Colon (tissue), 2 donors: Measurements from ENCODE around the gene KRTAP16-1.
"Not testable (repeated sequence)": the region's sequence is repeated elsewhere in the genome, so short reads cannot be mapped to it uniquely, and the experiment has no call there.

ENCODE experiments used
- FAIRE-seq: peaks from 2 replicates; lab custom pipeline; 2012; peaks lifted over from hg19 to GRCh38; lab: Jason Lieb, UNC
- donor health status: control.
- donor health status: control.

KRTAP16-1 gene

GRCh38 chr17:41301916-41302901, 6.9 kb downstream of the KRTAP16-1 start, which contains the start of gene KRTAP29-1:
TSS of gene KRTAP29-1 (minus strand) at chr17:41302851. CDS start at chr17:41302851, 0 bp downstream.
- FAIRE-seq, result no peak

GRCh38 chr17:41301204-41301790, 7.8 kb downstream of the KRTAP16-1 start:
- FAIRE-seq, result no peak

DNA sequence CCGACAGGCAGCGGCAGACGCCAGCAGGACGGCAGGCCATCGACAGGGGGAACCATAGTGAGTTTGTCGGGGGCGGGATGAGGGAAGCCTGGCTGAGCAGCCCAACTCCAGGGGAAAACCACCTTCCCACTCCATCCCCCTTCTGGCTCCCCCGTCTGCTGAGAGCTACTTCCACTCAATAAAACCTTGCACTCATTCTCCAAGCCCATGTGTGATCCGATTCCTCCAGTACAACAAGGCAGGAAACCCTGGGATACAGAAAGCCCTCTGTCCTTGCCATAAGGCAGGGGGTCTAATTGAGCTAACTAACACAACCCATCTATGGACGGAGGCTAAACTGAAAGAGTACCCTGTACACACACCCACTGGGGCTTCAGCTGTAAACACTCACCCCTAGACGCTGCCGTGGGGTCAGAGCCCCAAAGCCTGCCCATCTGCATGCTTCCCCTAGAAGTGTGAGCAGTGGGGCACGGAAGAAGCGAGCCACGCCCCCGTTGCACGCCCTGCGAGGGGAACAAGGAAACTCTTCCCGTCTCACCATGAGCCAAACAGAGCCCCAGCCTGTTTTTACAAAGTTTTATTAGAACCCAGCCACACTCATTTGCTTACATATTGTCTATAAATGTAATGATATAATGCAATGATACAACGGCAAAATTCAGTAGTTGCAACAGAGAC, 10.5 kb downstream of the KRTAP16-1 start:
- FAIRE-seq, result no peak

GRCh38 chr17:41296846-41297245, 12.3 kb downstream of the KRTAP16-1 start:
- no peak for FAIRE-seq

DNA sequence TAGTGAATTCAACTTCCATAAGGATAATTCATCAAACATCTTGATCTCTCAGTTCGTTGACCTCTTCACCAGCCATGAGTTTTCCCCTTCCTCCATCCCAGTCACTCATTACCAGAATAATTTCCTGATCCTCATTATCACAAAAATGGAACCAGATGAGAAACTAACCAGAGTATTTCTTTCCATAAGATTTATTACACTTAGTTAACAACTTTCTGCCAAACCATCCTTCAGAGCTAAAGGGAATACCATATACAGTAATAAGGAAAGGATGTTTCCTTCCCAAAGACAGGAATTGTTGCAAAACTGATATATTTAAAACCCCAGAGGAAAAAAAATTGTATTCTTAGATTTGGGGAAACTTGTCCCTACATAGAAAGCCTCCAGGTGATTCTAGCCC, 15.1 kb downstream of the KRTAP16-1 start:
- FAIRE-seq, result no peak

- no peak for FAIRE-seq
These were observed 22.1 kb downstream of the KRTAP16-1 start for GRCh38 chr17:41287050-41287449.

DNA sequence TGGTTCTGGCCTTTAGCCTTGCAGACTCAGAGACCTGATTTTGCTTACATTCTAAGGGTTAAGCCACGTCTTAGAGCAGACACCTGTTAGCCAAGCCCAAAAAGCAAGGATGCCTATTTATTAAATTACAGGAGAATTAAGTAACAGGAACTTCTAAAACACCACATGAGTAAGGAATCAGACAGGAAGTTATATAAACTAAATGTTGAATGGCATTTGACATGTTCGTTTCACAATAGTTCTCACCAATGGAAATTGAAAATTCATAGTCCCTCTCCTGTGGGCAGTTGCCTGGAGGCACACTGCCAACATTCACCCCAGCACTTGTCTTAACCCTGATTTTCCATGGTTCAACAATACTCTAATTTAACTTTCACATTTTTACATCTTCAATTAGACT, 24.6 kb downstream of the KRTAP16-1 start:
- no peak for FAIRE-seq

- no peak for FAIRE-seq
These were observed 25.1 kb downstream of the KRTAP16-1 start for GRCh38 chr17:41284043-41284442.

DNA sequence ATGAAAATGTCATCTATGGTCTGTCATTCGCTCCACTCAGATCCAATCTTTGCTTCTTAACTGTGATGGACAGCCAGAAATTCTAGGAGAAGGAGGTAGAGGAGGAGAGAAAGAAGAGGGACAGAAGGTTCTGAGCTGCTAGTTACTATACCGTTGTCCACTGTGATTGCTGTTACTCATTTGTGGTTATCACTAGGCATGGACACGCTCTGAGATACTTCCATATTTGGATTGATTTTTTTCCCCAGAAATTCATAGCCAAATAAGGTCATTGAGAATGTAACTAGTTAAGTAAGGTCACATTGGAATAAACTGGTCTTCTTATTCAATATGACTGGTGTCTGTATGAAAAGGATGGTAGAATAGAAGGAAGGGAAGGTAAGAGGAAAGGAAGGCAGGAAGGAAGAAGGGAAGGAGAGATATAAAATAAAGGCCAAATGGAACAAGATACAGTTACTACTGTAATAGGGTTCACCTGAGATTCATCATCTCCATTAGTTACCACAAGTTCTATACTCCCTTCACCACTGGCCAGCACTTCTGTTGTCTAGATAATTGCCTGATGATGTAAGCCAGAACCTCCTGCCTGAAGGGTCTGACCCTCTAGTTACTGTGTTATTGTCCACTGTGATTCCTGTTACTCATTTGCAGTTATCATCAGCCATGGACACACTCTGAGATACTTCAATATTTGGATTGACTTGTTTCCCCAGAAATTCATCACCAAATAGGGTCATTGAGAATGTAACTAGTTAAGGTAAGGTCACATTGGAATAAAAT, 30.7 kb downstream of the KRTAP16-1 start:
- FAIRE-seq, result no peak

GRCh38 chr17:41275648-41276190, 33.4 kb downstream of the KRTAP16-1 start, which contains the start of gene KRTAP9-7:
TSS of gene KRTAP9-7 (plus strand) at chr17:41275698. CDS start at chr17:41275698, 0 bp downstream.
- FAIRE-seq, result not testable (repeated sequence)

GRCh38 chr17:41271858-41272257, 37.3 kb downstream of the KRTAP16-1 start:
- FAIRE-seq, result no peak

DNA sequence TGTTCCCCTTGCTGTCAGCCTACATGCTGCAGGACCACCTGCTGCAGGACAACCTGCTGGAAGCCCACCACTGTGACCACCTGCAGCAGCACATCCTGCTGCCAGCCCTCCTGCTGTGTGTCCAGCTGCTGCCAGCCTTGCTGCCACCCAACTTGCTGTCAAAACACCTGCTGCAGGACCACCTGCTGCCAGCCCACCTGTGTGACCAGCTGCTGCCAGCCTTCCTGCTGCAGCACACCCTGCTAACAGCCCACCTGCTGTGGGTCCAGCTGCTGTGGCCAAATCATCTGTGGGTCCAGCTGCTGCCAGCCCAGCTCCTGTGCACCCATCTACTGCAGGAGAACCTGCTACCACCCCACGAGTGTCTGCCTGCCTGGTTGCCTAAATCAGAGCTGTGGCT, 37.8 kb downstream of the KRTAP16-1 start:
- FAIRE-seq, result not testable (repeated sequence)

DNA sequence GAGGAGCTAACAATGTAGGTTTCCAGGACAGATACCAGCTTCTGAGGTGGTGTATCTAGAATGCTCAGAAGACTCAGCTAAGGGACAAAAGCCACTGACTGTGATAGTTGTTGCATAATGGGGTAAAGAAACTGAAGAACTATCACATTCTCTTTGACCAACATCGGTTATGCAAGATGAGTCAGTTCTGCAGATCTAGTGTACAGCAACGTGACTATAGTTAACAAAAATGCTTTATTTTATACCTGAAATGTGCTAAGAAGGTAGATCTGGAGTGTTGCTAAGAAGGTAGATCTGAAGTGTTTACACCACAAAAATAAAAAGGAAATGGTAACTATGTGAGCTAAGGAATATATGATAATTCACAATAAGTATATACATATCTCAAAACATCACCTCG, 41.4 kb downstream of the KRTAP16-1 start:
- no peak for FAIRE-seq

- FAIRE-seq, result no peak
These were observed 44.0 kb downstream of the KRTAP16-1 start, which contains the start of gene KRTAP9-6 for GRCh38 chr17:41265078-41265477. TSS of gene KRTAP9-6 (plus strand) at chr17:41265378. CDS start at chr17:41265378, 0 bp downstream.

- no peak for FAIRE-seq
These were observed 44.5 kb downstream of the KRTAP16-1 start for GRCh38 chr17:41264599-41264998.

DNA sequence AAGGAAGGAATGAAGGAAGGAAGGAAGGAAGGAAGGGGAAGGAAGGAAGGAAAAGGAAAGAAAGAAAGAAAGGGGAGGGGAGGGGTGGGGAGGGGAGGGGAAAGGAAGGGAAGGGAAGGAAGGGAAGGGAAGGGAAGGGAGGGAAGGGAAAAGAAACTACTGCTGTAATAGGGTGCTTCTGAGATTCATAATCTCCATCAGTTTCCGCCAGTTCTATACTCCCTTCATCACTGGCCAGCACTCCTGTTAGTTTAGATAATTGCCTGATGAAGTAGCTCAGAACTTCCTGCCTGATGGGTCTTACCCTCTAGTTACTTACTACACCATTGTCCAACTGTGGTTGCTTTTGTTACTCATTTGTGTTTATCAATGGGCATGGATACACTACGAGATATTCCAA, 45.9 kb downstream of the KRTAP16-1 start:
- no peak for FAIRE-seq

DNA sequence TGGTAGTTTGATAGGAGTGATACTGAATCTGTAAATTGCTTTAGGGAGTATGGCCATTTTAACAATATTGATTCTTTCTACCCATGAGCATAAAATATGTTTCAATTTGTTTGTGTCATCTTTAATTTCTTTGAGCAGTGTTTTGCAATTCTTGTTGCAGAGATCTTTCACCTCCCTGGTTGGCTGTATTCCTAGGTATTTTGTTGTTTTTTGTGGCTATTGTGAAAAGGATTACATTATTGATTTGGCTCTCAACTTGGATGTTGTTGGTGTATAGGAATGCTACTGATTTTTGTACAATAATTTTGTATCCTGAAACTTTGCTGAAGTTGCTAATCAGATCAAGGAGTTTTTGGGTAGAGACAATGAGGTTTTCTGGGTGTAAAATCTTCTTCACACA, 50.7 kb downstream of the KRTAP16-1 start:
- no peak for FAIRE-seq
